DMS79 treated with DMSO at 0.1 percent for 48 hours (cell line): ENCODE data around the gene PANX3.
A peak's percentile ranks its signal among the peaks of the same experiment; 100 is the strongest.

Source experiments
- DNase-seq: peaks from one replicate; lab custom pipeline; 2025; lab: John Stamatoyannopoulos, UW

Gene PANX3

DNA sequence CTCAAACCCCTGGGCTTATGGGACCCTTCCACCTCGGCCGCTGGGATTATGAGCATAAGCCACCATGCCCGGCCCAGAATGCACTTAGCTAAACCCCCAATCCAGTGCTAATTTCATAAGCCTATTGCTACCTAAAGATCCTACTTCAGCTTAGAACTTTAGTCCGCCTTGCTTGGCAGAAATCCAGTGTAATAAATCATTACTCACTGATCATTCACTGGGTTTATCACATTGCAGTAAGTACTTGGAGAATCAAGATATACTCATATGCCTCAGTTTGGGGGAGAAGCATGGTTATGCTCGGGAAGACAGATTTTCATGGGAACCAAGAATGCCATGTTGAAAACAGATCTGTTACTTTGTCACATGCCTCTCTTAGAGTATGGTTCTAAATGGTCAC lies 7.6 kb downstream of the PANX3 start:
- no peak for DNase-seq

- DNase-seq, result peak; percentile 92
These were observed 11.6 kb downstream of the PANX3 start, which contains the start of gene TBRG1 for GRCh38 chr11:124622531-124623451. Gene TBRG1 (plus strand): TSS chr11:124622864. CDS start chr11:124623084, 220 bp downstream.

DNA sequence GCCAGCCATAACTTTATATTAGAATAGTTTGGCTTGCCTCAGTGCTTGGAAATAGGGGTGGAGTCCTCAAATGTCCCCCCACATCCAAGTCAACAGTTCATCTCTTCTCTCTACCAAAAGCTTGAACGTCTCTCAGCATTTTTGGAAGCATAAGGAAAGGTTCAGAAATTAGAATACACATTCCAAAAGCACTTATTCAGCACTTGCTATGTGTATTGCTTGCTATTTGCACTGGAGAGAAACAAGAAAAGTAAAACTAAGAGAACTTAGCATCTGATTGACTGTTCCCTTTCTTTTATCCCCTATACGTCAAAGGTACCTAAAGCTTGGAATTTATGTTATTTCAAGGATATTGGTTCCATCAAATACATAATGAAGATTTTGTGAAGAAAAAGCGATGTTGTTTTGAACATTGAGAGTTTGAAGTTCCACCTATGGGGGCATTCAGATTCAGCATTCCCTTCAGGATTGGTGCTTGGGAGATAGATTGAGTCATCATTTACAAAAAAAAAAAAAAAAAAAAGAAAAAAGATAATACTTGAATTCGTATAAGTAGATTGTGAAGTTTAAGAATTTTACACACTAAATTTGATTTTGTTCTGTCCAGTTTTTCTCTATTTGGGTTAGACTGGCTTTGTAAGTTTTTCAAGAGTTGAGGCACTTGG lies 12.8 kb downstream of the PANX3 start:
- no peak for DNase-seq

- no peak for DNase-seq
These were observed 14.4 kb downstream of the PANX3 start for GRCh38 chr11:124625504-124626168.

DNA sequence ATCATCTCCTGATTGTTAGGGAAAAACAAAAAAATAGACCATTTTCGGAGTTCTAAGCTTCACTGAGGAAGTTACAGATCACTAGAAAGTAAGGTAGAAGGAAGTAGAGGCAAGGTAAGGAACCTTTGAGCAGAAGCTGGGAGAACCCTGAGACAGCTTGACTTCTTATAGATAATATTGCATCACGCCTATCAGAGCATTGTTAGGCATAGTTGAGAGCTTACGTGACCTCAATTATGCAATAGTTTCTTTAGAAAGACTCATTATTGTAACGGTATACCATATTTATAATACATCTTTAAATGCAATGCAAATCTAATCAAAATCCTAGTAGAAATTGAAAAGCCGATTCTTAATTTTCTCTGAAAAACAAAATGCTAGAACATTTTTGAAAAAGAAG lies 16.3 kb downstream of the PANX3 start:
- DNase-seq, result no peak

DNA sequence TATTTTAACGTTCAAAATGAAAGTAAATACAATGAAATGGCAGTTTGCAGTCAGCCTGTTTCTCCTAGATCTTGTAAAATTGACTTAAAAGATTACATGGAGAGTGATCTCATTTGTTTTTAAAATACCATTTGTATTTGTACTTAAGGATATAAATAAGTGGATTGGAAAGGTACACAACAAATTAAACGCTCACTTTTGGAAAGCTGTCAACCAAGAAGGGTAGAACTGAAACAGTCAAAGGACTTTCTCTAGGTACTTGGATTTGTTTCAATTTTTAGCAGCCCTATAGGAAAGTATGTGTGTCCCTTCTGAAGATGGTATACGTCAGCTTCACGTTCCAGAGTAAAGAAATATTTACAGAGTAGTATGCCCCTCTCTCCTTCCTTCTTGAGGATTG lies 18.7 kb downstream of the PANX3 start:
- DNase-seq, result no peak

GRCh38 chr11:124633355-124633754 lies 22.1 kb downstream of the PANX3 start:
- no peak for DNase-seq

GRCh38 chr11:124635932-124636331 lies 24.7 kb downstream of the PANX3 start:
- DNase-seq, result no peak

- no peak for DNase-seq
These were observed 27.3 kb downstream of the PANX3 start for GRCh38 chr11:124638500-124638899.

- DNase-seq, result no peak
These were observed 28.0 kb downstream of the PANX3 start for GRCh38 chr11:124639186-124639585.

DNA sequence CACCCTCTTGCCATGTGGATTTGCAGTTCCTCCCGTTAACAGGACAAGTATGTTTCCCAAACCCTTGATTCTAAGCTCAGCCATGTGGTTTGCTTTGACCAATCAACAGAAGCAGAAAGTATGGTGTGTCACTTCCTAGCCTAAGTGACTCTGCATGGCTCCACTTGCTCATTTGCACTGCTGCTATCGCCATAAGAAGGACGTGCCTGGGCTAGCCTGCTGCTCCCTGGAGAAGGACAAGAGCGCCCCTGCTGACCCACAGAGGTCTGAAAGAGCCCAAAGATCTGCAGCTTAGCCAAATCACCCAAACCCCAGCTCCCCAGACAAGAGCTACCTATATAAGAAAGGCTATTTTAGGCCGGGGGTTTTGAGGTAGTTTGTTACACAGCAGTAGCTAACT lies 29.4 kb downstream of the PANX3 start:
- no peak for DNase-seq

- no peak for DNase-seq
These were observed 31.4 kb downstream of the PANX3 start for GRCh38 chr11:124642628-124643027.

DNA sequence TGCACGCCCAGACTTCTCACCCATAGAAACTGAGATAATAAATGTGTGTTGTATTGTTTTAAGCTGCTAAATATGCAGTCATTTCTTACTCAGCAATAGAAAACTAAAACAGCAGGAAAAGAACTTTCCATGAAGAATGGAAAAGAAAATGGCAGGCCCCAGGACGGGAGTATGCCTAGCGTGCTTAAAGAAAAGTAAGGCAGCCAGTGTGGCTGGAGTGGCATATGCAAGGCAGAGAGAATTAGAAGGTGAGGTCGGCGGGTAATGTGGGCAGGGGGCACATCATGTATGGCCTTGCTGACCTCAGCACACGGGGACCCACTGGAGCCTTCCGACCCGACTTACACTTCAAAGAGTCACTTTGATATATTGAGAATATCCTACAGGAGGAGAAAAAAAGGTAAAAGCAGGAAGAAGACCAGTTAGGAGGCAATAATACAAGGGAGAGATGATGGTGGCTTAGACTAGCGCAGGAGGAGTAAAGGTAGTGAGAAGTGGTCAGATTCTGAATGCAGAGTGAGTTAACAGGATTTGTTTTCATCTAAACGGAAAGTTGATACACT lies 31.9 kb downstream of the PANX3 start:
- DNase-seq, result no peak

DNA sequence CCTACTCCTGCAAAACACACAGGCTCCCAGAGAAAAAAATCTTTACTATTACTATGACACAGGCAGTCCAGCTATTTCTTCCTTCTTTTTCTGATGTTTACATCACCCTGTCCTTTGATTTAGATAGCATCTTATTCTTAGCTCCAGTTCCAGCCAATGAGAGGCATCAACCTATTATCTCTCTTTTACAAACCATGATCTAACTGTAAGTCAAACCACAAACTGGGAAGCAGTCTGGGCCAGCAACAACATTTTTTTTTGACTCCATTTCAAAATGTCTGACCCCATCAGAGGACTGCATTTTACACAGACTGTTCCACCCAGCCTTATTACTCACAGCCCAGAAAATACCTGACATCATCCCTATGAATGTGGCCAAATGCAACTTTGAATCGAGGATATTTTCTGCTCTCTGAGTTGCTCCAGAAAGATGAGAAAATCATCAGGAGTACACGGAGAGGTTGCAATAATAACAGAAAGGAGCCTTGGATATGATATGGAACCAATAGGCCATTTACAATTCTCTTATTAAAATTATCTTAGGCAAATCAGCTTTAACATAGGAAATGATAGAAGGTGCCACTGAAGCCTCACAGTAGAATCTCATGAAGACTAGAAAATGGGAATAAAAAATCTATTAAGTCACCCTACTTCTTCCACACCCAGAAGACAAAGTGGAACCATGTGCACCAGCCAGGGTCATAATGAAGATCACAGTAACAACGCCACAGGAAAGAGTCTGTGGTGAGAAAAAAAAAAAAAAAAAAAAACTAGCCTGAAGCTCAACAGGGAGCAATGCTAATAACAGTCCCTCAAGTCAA lies 32.6 kb downstream of the PANX3 start:
- no peak for DNase-seq

GRCh38 chr11:124644426-124645280 lies 33.4 kb downstream of the PANX3 start:
- peak; percentile 88 for DNase-seq

- no peak for DNase-seq
These were observed 34.9 kb downstream of the PANX3 start for GRCh38 chr11:124646148-124646547.

GRCh38 chr11:124648610-124649009 lies 37.4 kb downstream of the PANX3 start:
- no peak for DNase-seq

GRCh38 chr11:124656774-124657630 lies 45.8 kb downstream of the PANX3 start:
- DNase-seq, result peak; percentile 92

GRCh38 chr11:124657904-124658303 lies 46.7 kb downstream of the PANX3 start:
- no peak for DNase-seq

DNA sequence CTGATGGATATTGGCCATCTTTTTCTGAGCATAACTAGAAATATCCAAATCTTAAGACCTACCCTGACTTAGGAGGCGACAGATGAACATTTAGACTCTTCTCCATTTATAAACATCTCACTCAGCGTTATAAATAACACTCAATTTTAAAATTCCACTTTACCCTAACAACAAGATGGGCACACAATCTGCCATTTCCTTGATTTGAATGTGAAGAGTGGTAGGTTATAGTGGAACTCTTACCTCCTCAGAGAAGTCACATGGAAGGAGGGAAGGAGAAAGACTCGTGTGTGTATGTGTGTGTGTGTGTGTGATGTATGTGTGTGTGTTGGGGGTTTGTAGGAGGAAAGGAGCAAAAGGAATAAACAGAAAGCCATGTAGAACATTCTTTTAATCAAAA lies 47.3 kb downstream of the PANX3 start:
- no peak for DNase-seq
